Right renal cortex interstitium (tissue), 3 donors: ENCODE results near the gene TRIM63. TPM values are rescaled to one million over a fixed set of nuclear protein-coding genes. Genes with fewer than 3 reads are reported as not detected.

ENCODE experiments used
- DNase-seq, 3 donors: peaks; one replicate each; pipeline ENCODE4 v3.0.0-alpha.2; 2013; ENCODE audit warnings: low read depth in 3 of 3, low spot score in 2 of 3
- polyA plus RNA-seq, 3 donors: library from polyadenylated mRNA; unstranded; fragments of 120-200 nt; gene quantifications; one replicate each; pipeline ENCODE4 v1.2.1, GENCODE V29; 2013; ENCODE audit not compliant: insufficient read length in 3 of 3

TRIM63 gene
- polyA plus RNA-seq, 3 donors, result 0.82 to 1.3 (median 0.85) TPM

DNA sequence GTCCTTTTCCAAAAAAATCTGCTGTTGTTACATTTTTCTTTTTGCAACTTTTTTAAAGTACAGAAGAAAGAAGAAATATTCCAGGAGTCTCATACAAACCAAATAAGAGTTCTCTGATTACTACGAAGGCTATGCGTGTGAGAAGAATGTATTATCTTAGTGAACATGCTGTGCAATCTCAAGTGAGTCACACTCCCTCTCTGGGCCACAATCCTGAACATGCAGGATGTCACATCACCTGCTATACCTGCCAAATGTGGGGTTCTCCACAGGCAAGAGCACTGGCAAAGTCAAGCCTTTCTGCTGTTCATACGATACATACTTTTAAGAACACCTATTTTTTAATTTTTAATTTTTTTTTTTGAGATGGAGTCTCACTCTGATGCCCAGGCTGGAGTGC is 21.7 kb upstream of the TRIM63 start:
- no peak for DNase-seq

- no peak for DNase-seq
Observed at GRCh38 chr1:26084844-26085243, 17.4 kb upstream of the TRIM63 start.

GRCh38 chr1:26084091-26084561 is 16.7 kb upstream of the TRIM63 start:
- DNase-seq, result no peak

- no peak for DNase-seq
Observed at GRCh38 chr1:26083208-26083607, 15.8 kb upstream of the TRIM63 start.

- no peak for DNase-seq
Observed at GRCh38 chr1:26082020-26082350, 14.6 kb upstream of the TRIM63 start.

DNA sequence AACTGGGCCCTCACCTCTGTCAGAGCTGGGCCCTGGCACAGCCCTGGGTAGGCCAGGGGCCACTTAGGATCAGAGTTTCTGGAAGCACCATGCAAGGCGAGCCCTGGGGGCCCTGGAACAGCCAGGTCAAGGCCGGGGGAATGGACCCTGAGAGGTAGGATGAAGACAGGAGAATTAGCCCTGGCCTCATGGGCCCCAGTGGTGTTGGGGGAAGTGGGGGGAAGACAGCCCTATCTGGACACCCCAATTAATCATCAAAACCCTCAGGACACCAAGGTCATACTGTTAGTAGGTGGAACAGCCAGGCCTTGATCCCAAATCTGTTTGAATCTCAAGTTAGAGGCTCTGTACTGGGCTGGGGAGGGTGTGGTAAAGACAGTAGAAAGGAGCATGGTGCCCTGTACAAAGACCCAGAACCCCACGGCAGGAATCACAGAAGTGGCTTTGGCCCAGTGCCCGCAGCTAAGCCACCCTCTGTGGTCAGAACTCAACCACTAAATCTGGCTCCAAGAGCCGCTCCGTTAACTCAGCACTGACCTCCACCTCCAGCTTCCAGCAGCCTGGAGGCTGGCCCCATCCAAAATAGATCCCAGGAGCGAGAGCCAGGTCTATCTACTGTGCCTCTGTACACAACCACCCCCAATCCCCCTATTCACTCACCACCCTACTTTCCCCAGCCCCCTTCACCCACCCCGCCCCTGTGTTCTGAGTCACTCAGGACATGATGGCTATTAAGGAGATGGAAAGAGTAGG is 14.0 kb upstream of the TRIM63 start:
- DNase-seq, result no peak

GRCh38 chr1:26079960-26080814 is 12.8 kb upstream of the TRIM63 start:
- DNase-seq, result no peak

DNA sequence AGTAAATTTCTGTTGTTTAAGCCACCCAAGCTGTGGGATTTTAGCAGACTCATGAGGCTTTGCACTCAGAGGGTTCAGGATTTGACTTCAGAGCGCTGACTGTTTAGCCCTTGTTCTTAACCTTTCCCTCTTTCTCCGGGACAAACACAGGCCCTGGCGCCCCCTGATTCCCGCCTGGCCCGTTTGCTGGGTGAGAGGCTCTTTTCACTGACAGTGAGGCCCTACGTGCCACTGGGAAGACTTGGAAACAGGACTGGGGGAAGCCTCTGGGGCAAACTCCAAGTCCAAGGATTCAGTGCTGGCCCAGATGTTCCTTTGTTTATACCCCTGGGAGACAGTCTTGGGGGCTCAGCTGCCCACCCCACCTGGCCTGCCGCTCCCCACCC is 11.7 kb upstream of the TRIM63 start:
- DNase-seq, result no peak

DNA sequence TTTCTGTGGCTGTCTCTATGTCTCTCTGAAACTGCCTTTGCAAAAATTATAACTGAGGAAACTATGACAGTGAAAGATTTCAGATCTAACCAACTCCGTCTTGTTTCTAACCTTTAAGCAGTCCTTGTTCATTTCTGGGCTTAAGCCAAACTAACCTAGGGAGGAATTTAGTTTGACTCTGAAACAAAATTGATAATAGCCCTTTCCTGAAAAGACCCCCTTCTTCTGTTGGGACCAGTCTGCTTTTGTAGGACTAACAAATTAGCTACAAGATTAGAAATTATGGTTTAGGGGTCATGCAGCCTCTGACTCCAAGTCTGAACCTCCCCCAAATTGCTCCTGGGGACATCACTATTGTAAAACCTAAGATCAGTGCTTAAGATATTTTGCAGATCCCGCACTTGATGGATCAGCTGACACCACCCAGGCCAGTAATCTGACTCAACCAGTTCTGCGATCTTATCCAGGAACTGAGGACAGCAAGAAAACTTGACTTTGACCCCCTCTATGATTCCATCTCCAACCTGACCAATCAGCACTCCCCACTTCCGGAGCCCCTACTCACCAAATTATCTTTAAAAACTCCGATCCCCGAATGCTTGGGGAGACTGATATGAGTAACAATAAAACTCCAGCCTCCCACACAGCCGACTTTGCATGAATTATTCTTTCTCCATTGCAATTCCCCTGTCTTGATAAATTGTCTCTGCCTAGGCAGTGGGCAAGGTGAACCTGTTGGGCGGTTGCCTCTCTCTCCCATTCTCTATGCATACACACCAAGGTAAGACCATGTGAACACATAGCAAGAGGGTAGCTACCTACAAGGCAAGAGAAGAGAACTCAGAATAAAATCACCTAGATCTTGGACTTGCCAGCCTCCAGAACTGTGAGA is 11.1 kb upstream of the TRIM63 start:
- DNase-seq, result no peak

GRCh38 chr1:26077524-26077923 is 10.1 kb upstream of the TRIM63 start:
- no peak for DNase-seq

DNA sequence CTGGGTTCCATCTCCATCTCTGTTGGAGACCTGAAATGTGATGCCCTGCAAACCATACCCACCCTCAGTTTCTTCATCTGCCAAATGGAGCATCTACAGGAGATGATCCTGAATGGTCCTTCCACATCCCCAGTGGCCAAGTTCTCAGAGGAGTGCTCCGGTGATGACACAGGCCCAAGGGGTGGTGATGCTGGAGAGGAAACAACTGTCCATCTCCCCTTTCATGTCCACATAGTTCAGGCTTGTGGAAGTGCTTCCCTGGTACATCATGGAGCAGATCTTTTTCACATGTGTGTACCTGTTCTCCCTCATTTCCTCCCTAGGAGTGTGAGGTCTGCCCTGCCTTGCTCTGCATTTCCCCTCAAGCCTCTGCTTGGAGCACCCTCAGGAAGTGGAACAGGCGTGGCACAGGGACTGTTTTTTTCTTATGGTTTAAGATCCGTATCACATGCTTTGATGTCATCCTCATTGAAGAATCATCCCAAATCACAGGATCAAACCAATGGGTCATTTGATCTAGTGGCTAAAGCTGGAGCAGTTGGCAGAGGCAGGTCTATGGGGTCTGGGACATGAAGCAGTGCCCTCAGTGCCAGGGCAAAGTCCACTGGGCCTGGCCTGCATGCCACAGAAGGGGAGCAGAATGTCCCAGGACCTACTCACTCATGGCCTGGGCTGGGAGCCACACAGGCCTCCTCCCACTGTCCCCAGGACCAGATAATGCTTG is 8.2 kb upstream of the TRIM63 start:
- DNase-seq, result no peak

DNA sequence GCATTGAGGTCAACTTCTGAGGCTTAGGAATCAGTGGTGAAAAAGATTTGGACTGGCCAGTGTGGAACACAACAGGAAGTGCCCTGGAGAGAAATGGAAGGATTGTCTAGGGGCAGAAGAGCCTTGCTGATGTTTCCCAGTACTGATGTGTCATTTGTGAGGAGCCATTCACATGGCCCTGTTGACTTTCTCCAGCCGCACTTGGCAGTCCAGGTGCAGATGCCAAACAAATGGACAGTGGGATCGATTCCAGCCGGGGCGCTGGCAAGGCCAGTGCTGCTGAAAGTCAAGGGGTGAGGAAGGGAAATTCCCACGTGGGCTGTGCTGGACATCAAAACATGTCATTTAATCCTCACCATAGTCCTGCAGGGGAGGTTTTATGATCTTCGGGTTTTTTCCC is 4.9 kb upstream of the TRIM63 start:
- no peak for DNase-seq

GRCh38 chr1:26070963-26071342 is 3.5 kb upstream of the TRIM63 start:
- DNase-seq, result no peak

- DNase-seq, result no peak
Observed at GRCh38 chr1:26070296-26070962, 3.0 kb upstream of the TRIM63 start.

DNA sequence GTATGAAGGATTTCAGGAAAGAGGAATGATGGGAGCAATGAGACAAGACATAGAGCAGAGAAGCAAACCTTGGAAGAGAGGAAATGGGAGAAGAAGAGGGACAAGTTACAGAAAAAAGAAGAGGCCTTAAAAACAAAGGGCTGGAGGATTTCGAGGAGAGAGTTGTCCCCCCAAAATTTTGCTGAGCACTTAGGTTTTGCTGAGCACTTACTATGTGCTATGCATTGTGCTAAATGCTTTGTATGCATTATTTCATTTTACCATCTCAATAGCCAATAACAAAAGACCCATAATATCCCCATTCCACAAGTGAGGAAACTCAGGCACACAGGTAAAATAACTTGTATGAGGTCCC is 2.5 kb upstream of the TRIM63 start:
- no peak for DNase-seq

- DNase-seq, result no peak
Observed at GRCh38 chr1:26066857-26067256, 573 bp downstream of the TRIM63 start.

- DNase-seq, result no peak
Observed at GRCh38 chr1:26066160-26066559, 1.3 kb downstream of the TRIM63 start.

GRCh38 chr1:26064553-26064952 is 2.9 kb downstream of the TRIM63 start:
- no peak for DNase-seq

DNA sequence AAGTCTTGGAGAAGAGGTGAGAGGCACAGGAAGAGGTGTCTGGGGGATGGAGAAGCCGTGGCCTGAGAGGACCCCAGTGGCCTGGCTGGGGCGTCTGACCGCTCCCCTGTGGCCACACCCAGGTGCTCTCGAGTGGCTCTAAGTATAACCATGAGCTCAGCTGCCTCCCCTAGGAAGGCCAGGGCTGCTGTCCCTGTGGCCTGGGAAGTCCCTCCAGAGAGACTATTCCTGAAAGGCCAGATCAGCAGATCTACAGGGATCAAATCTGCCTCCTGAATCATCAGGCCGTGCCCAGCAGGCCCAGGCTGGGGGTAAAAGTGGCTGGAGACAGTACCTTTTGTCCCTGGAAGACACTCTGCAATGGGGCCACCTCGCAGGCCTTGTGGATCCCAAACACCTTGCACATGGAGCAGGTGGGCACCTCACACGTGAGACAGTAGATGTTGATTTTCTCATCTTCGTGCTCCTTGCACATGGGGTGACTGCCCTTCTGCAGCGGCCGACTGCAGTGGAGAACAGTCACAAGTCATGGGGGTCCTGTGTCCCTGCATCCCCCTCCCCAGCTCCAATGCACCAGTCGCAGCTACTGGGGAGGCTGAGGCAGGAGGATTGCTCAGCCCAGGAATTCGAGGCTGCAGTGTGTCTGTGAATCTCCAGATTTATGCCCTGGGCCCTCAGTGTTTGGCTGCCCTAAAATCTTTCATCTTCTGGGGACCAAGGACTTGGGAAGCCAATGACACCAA is 6.4 kb downstream of the TRIM63 start:
- DNase-seq, result no peak
